GM23338 (cell line): ENCODE results near the gene GLS.

Source experiments
- CREB1 ChIP-seq: fragments of 250-450 bp; sonication (Bioruptor Pico); IDR thresholded peaks from 2 replicates; pipeline ENCODE4 v1.5.0; 2020; ENCODE audit warnings: low read depth, mild to moderate bottlenecking, moderate library complexity
- CTCF ChIP-seq, 2 experiments: fragments of 200-600 bp in 1 of 2; sonication (generic) in 1 of 2; conservative IDR thresholded peaks; 2 replicates each; pipeline versions ENCODE4 v1.5.1 to v1.6.1; 2016 to 2017; ENCODE audit warnings: antibody characterized with exemption in 2 of 2, low read depth in 2 of 2, mild to moderate bottlenecking in 2 of 2, moderate library complexity in 1 of 2
- ETS1 ChIP-seq: IDR thresholded peaks from 2 replicates; pipeline ENCODE4 v1.6.1; 2016; ENCODE audit warnings: antibody characterized with exemption
- EZH2 ChIP-seq: fragments of 200-600 bp; sonication (generic); IDR thresholded peaks from one replicate; pipeline ENCODE4 v1.8.0; 2017; ENCODE audit warnings: antibody characterized with exemption, mild to moderate bottlenecking, low read depth; ENCODE audit not compliant: unreplicated experiment
- EZH2phosphoT487 ChIP-seq: fragments of 200-600 bp; sonication (generic); IDR thresholded peaks from one replicate; pipeline ENCODE4 v1.8.1; 2018; ENCODE audit warnings: antibody characterized with exemption; ENCODE audit not compliant: unreplicated experiment
- JUNB ChIP-seq: IDR thresholded peaks from one replicate; pipeline ENCODE4 v1.6.1; 2016; ENCODE audit warnings: antibody characterized with exemption; ENCODE audit not compliant: unreplicated experiment
- NANOG ChIP-seq: IDR thresholded peaks from 2 replicates; pipeline ENCODE4 v1.6.1; 2016; ENCODE audit warnings: antibody characterized with exemption, borderline replicate concordance
- POLR2AphosphoS5 ChIP-seq: IDR thresholded peaks from 2 replicates; pipeline ENCODE4 v1.6.1; 2016; ENCODE audit warnings: antibody characterized with exemption, low read depth
- REST ChIP-seq: IDR thresholded peaks from one replicate; pipeline ENCODE4 v1.6.1; 2018; ENCODE audit warnings: antibody characterized with exemption; ENCODE audit not compliant: unreplicated experiment
- ZNF114 ChIP-seq: fragments of 250-450 bp; sonication (Bioruptor Pico); IDR thresholded peaks from 2 replicates; pipeline ENCODE4 v1.5.0; 2020; ENCODE audit warnings: mild to moderate bottlenecking, moderate library complexity
- ZNF331 ChIP-seq: fragments of 250-450 bp; sonication (Bioruptor Pico); IDR thresholded peaks from 2 replicates; pipeline ENCODE4 v1.5.0; 2020; ENCODE audit warnings: low read depth, mild to moderate bottlenecking, moderate library complexity

GRCh38 chr2:190976521-190976920, 95.9 kb downstream of the GLS start:
- no peak for TF ChIP-seq NANOG
- no peak for TF ChIP-seq CTCF (conservative IDR thresholded peaks at IDR 0.05; ENCODE audit: low read depth in 2 of 2)
- no peak for TF ChIP-seq REST
- TF ChIP-seq POLR2AphosphoS5, result no peak
- TF ChIP-seq CREB1, result no peak
- TF ChIP-seq ETS1, result no peak
- TF ChIP-seq ZNF331 (CRISPR knock-in tag), result no peak
- TF ChIP-seq EZH2phosphoT487, result no peak
- TF ChIP-seq EZH2, result no peak
- no peak for TF ChIP-seq ZNF114 (CRISPR knock-in tag)
- TF ChIP-seq JUNB, result no peak
